Putamen (tissue), 1 donor: Measurements from ENCODE around the gene SIAH3.
"Not testable (repeated sequence)": the region's sequence is repeated elsewhere in the genome, so short reads cannot be mapped to it uniquely, and the experiment has no call there.

Experiments
- DNase-seq: peaks from one replicate; pipeline ENCODE4 v3.0.0-alpha.2; 2016; ENCODE audit warnings: low spot score

SIAH3 gene

DNA sequence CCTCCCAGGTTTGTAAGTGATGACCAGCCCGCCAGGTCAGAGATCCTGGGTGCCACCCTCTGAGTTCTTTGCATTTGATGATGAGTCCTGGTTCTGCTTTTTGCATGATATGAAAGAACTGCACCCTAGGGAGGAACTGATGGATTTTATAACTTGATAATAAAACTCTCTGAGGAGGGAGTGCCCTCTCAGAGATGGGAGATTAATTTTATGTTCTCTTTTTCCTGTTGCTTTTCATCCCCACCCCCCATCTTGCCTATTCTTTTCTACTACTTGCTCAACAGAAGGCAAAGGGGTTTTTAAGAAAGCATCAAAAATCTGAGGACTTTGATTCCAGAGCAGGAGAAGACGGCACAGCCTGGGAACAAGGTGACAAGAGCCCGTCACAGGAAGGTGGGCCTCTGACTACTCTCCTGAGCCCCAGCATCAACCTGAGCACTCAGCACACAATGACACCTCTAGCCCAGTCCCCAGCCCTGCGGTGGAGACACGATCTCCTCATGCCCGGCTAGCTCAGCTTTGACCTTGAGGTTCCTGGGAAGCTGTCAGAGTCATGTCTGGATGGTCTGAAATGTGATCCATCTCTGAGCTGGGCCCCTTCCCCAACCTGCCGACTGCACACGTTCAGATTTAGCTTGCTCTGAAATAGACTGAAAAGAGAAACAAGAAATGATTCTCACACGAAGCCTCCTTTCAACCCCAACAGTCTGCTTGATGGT, 69.1 kb downstream of the SIAH3 start:
- no peak for DNase-seq

GRCh38 chr13:45781553-45782326, 69.8 kb downstream of the SIAH3 start:
- no peak for DNase-seq

DNA sequence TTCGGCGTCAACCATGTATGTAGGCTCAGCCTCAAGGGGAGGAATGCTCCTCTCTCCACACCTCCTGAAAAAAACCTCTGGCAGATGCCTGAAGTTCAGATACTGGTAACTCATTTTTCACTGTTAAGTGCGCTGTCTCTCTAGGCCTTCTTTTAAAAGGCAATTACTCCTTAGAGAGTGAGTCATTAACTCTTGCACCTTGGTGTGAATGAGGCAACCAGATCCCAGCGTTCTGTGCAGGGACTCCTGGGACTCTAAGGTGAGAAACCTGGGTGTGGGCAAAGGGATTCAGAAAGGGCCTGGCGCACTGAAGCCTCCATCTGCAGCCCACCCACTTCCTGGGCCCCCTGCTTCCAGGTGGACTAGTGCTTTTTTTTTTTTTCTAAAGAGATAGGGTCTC, 71.7 kb downstream of the SIAH3 start:
- no peak for DNase-seq

DNA sequence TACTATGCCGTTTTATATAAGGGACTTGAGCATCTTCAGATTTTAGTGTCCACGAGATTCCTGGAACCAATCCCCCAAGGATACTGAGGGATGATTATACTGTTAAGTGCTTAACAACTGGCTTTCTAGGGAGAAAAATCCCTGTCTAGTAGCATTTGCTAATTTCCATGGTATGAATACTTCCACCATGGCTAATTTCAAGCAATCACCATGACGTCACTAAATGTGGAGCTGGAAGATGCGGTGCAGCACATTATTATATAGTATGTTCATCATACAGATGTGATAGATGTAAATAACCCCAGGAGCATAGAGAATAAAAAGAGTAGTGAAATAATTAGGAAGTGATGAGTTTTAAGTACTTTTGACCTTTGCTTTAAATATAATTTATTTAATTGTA, 72.7 kb downstream of the SIAH3 start:
- no peak for DNase-seq

DNA sequence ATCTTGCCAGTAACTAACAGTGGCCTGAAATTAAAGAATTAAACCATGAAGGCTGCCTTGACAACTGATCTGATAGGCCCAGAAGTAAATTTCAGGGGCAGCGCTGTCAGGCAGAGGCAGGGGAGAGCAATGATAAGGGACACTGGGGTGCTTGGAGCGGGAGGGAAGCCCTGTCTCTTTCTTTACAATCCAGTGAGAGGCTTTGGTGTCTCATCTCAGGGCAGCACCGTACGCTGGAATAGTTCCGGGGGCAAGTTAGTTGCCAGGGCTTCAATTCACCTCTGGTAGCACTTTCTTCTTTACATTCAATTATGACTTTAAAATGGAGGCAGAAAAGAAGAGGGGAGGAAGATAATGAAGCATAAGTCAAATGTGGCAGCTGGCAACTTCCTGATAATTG, 74.8 kb downstream of the SIAH3 start:
- no peak for DNase-seq

DNA sequence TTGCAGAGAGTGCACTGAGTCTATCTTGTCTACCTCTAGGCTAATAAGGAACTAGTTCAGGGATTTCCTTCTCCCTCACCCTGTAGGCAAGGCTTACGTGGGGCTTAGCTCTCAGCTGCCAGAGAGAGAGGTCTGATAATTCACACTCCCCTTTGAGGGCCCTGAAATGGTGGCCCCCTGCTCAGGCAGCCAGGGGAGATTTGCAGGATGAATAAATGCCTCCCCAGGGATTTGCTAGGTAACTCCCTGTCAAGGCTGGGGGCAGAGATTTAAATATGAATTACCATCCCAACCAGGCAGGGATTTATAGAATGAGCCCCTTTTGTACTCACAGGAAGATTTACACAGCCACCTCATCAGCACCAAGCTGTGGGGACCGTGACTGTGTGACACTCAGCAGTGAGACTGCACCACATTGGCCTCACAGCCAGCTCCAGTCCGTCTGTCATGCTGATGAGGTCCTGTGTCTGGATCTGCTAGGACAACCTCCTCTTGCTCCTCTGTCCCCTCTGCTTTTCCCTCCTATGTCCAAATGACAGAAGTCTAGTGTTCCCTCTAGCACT, 76.1 kb downstream of the SIAH3 start:
- no peak for DNase-seq

GRCh38 chr13:45773944-45774343, 77.6 kb downstream of the SIAH3 start:
- no peak for DNase-seq

- DNase-seq, result no peak
Observed at GRCh38 chr13:45773236-45773635, 78.3 kb downstream of the SIAH3 start.

DNA sequence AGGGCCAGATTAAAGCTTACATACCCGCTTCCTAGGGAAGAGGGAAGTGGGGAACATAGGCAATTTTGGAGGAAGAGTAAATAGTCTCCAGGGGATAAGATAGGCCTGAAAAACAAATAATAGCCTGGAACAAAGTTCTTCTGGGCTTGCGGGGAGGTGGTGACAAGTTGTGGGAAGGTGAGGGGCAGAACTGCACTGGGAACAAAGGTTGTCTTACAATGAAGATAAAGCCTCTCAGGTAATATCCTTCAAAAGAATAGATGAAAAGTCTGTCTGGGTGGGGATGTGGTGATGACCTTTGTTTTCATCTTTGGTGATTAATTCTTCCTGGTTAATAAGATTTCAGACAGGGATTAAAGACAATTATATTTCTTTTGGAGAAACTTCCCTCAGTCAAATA, 80.7 kb downstream of the SIAH3 start:
- DNase-seq, result no peak

DNA sequence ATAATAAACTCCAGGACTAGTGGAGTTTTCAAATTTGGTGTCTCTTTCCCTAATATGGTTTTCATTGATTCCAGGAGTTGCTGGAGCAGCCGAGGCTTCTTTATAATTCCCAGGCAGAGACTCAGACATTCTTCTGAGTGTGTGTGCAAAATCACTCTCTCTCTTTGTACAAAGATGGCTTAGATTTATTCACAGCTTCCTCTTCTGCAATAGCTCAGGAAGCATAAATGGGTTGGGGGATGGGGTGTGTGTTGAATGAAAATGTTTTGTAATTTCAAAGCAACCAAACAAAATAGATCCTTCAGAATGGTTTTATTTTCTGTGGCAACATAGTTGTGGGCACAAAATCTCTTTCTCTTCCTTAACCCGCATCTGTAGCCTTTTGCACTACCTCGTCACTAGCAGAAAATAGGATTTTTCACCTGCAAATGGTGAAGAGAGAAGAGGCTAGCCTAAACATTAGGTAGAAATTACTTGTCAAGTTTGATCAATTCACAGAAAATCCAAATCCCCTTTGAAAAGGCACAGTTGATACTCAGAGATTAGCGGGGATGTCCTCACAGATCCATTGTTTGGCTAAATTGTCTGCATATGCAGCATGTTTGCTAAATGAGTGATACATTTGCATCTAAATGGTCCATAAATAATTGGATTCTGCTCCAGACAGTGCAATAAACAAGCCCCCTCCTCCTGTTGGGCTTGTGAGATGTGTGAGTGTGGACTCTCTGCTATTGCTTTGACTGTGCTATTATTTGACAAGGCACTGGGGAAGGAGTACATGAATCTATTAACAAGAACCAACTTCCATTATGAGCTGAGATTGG, 82.7 kb downstream of the SIAH3 start:
- no peak for DNase-seq

GRCh38 chr13:45765464-45765863, 86.1 kb downstream of the SIAH3 start:
- DNase-seq, result no peak

DNA sequence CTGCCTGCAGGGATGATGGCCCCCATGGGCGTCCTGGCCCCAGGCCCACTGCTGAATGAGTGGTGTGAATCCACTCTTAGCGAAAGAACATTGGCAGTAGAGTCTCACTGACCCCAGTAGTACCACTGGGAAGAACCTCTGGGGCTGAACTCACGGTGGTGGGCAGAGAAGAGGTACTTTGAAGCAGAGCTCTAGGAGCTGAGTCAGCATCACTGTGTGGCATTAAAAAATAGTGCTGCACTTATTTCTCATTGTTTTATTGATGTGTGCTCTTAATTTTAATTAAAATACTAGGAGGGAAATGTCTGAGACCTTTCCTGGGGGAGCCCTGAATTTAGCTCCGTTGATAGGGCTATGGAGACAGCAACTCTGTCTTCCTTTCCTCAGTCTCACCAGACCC, 88.1 kb downstream of the SIAH3 start:
- no peak for DNase-seq

DNA sequence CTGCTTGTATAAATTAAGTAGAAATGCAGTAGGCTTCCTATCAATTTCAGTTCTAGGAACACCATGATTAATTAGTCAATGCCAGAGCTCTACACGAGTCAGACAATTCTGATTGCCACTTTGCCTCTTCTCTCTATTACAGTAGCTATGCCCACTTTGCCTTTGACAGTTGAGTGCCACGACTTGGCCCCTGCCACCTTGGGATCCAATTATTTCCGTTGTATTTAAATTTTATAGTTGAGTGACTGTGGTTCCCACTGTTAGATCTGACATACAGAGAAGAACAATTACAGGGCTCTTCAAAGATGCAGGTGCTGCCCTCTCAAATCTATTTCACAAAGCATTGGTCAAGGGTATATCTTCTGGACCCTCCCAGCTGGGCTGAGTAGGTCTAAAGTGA, 94.0 kb downstream of the SIAH3 start:
- DNase-seq, result not testable (repeated sequence)

DNA sequence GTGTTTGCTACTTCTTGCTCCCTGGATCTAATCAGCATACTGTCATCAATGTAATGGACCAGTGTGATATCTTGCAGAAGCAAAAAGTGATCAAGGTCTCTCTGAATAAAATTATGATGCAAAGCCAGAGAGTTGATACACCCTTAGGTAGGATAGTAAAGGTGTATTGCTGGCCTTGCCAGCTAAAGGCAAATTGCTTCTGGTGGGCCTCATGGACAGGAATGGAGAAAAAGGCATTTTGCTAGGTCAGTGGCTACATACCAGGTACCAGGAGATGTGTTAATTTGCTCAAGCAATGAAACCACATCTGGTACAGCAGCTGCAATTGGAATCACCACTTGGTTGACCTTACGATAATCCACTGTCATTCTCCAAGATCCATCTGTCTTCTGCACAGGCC, 95.1 kb downstream of the SIAH3 start:
- DNase-seq, result not testable (repeated sequence)

- DNase-seq, result no peak
Observed at GRCh38 chr13:45752510-45752909, 99.0 kb downstream of the SIAH3 start.

- DNase-seq, result no peak
Observed at GRCh38 chr13:45751885-45752284, 99.7 kb downstream of the SIAH3 start.

- DNase-seq, result no peak
Observed at GRCh38 chr13:45750566-45750965, 101.0 kb downstream of the SIAH3 start.

DNA sequence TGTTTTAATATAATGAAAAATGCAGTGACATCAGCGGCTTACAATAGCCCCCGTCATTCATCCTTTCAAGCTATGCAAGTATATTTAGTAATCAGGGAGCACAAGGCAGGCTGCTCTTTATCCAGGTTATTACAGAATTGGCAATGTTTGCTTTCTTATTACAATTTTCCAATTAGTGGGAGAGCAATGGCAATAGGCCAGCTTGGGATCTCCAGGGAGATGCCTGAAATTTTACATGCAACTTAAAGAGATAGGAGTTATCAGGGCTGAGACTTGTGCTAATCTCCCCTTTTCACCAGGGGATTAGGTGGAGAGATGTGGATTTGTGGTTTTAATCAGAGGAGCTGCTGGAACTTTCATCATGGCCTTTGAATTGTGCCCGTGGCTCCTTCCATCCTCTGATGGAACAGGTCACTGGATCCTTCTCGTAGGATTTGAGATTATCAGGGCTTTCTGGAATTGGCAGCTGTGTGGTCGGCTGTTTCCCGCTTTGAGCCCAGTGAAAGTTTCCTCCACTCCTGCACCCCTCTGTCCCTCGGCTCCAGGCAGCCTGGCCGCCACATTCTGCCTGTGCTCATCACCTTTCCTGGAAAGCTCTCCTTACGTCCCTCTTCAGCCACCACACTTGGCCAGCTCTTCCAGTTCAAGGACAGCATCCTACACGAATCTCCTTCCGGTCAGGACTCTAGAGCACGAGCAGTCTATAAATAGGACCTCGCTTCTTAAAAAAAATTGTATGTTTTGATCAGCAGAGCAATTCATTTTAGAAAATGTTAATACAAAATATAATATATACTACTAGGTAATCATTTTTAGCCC, 102.4 kb downstream of the SIAH3 start:
- DNase-seq, result no peak

- no peak for DNase-seq
Observed at GRCh38 chr13:45747071-45747470, 104.5 kb downstream of the SIAH3 start.

- DNase-seq, result no peak
Observed at GRCh38 chr13:45744979-45745378, 106.6 kb downstream of the SIAH3 start.

DNA sequence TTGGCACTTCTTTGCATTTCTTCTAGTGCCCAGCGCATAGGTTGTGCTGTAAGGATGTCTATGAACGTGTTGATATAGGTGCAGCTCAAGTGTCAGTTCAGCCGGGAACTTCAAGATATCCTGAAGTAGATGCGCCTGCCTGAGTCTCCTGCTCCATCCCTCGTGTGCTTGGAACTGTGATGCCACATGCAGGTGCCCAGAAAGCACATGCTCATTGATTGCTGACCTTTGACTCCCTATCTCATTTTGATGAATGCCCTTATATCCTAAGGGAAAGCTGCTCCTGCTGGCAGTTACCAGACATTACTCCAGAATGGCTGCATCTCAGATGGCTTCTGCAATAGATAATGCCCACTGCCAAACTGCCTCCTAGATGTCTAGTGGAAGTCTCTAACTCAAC, 108.6 kb downstream of the SIAH3 start:
- no peak for DNase-seq

DNA sequence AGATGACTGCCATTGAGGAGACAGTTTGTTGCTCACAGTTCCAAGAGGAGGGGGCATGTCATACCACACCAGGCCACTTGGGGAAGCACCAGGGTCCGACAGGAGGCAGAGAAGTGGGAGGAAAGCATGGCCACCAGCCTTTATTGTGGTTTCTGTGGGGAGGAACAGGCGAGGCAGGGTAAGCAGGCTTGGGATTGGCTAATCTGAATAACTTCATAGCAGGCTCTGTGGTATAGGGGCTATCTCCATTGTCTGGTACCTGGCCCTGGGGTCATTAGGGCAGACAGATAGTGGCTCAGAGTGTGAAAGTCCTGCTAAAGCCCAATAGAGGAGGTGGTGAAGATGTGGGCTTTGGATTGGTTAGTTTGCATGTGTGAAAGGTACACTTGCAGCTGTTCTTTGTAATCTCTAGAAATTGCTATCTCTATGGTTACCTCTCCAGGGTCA, 114.0 kb downstream of the SIAH3 start:
- DNase-seq, result no peak
